Peyer's patch (tissue), 4 donors: Measurements from ENCODE around the gene SUGP2. TPM values are rescaled to one million over a fixed set of nuclear protein-coding genes. Genes with fewer than 3 reads are reported as not detected.
A peak's percentile ranks its signal among the peaks of the same experiment; 100 is the strongest.

Source experiments
- DNase-seq, 3 donors: peaks; one replicate each; pipeline ENCODE4 v3.0.0-alpha.2; 2017 to 2019
- H3K27ac ChIP-seq, 4 donors: fragments of 200-600 bp; sonication (generic); one replicate each; pipeline ENCODE4 v1.5.1; 2016 to 2019
- H3K27me3 ChIP-seq, 2 donors: fragments of 200-600 bp; sonication (generic); one replicate each; pipeline ENCODE4 v1.5.1; 2019
- H3K36me3 ChIP-seq, 3 donors: fragments of 200-600 bp; sonication (generic); one replicate each; pipeline ENCODE4 v1.5.1; 2016 to 2019
- H3K4me1 ChIP-seq, 4 donors: fragments of 200-600 bp; sonication (generic); one replicate each; pipeline ENCODE4 v1.5.1; 2016 to 2019
- H3K4me3 ChIP-seq, 4 donors: fragments of 200-600 bp; sonication (generic); 1 replicate in 3 of 4; 2 replicates in 1 of 4; pipeline ENCODE4 v1.5.1; 2016 to 2019; ENCODE audit warnings: mild to moderate bottlenecking in 1 of 4
- H3K9me3 ChIP-seq, 4 donors: fragments of 200-600 bp; sonication (generic); one replicate each; pipeline ENCODE4 v1.5.1; 2016 to 2019; ENCODE audit warnings: mild to moderate bottlenecking in 1 of 4
- POLR2A ChIP-seq, 2 donors: fragments of 450-650 bp; IDR thresholded peaks; one replicate each; pipeline ENCODE4 v1.5.1; 2017; ENCODE audit warnings: antibody characterized with exemption in 2 of 2, mild to moderate bottlenecking in 2 of 2, moderate library complexity in 2 of 2
- total RNA-seq, 4 donors: library from RNA; depleted of rRNA; stranded (reverse); fragments of >200 nt; gene quantifications; one replicate each; pipeline ENCODE4 v1.1.0, GENCODE V29; 2016
- TF ChIP-seq, protein P1 (sequence below), 6 experiments: fragments of 450-650 bp in 4 of 6; fragments of 200-600 bp in 2 of 6; sonication (generic) in 1 of 6; IDR thresholded peaks; one replicate each; pipeline ENCODE4 v1.5.1; 2017 to 2019; ENCODE audit warnings: antibody characterized with exemption in 6 of 6, mild to moderate bottlenecking in 3 of 6, moderate library complexity in 1 of 6

Gene SUGP2
- total RNA-seq, 4 donors from 2014 or later: 32.9 to 157 (median 75.8) TPM

DNA sequence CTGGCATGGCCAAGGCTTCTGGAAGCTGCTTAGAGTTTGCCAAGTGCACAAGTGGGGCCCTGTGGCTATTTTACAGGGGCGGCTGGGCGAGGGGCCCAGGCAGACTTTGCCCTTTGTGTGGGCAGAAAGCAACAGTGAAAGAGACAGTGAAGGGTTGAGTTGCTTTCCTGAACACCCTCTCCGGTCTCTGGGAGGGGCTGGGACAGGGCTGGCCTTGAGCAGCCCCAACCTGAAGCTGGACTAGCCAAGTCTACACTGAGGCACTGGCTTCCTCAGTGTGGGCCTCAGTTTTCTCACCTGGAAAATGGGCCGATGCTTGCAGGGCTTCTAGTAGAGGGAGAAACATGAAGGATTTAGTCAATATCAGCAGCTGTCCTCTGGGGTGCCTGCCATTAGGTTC lies 89.9 kb downstream of the SUGP2 start:
- no peak for DNase-seq
- no peaks in the 10 kb centered on the region for H3K9me3 ChIP-seq
- peaks cover 0 to 16% (median 5%) of the 10 kb centered on the region in 4 donors for H3K4me1 ChIP-seq
- H3K27me3 ChIP-seq: no peaks in the 10 kb centered on the region
- no peak overlapping the region for H3K27ac ChIP-seq
- TF ChIP-seq POLR2A (IDR thresholded peaks at IDR 0.05): no peak
- TF ChIP-seq, protein P1, sequence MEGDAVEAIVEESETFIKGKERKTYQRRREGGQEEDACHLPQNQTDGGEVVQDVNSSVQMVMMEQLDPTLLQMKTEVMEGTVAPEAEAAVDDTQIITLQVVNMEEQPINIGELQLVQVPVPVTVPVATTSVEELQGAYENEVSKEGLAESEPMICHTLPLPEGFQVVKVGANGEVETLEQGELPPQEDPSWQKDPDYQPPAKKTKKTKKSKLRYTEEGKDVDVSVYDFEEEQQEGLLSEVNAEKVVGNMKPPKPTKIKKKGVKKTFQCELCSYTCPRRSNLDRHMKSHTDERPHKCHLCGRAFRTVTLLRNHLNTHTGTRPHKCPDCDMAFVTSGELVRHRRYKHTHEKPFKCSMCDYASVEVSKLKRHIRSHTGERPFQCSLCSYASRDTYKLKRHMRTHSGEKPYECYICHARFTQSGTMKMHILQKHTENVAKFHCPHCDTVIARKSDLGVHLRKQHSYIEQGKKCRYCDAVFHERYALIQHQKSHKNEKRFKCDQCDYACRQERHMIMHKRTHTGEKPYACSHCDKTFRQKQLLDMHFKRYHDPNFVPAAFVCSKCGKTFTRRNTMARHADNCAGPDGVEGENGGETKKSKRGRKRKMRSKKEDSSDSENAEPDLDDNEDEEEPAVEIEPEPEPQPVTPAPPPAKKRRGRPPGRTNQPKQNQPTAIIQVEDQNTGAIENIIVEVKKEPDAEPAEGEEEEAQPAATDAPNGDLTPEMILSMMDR (IDR thresholded peaks at IDR 0.05): no peak
- H3K4me3 ChIP-seq: no peak overlapping the region
- H3K36me3 ChIP-seq: peaks cover 0 to 1% (median 0%) of the 10 kb centered on the region in 3 donors

DNA sequence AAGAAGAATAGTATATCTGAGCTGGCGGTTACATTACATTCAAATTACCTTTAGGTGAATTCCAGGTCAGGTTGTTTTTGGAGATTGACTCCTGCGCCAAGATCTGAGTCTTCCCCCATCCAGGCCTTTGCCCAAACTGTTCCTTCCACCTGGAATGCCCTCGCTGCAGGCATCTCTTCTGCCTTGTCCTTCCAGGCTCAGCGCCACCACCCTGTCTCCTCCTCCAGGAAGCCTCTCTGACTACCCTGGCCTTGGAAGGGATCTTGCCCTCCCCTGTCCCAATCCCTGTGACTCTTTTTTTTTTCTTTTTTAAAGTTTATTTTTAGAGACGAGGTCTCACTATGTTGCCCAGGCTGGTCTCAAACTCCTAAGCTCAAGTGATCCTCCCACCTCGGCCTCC lies 90.6 kb downstream of the SUGP2 start:
- no peaks in the 10 kb centered on the region for H3K27me3 ChIP-seq
- TF ChIP-seq, protein P1 (IDR thresholded peaks at IDR 0.05): no peak
- TF ChIP-seq POLR2A (IDR thresholded peaks at IDR 0.05): no peak
- no peak for DNase-seq

DNA sequence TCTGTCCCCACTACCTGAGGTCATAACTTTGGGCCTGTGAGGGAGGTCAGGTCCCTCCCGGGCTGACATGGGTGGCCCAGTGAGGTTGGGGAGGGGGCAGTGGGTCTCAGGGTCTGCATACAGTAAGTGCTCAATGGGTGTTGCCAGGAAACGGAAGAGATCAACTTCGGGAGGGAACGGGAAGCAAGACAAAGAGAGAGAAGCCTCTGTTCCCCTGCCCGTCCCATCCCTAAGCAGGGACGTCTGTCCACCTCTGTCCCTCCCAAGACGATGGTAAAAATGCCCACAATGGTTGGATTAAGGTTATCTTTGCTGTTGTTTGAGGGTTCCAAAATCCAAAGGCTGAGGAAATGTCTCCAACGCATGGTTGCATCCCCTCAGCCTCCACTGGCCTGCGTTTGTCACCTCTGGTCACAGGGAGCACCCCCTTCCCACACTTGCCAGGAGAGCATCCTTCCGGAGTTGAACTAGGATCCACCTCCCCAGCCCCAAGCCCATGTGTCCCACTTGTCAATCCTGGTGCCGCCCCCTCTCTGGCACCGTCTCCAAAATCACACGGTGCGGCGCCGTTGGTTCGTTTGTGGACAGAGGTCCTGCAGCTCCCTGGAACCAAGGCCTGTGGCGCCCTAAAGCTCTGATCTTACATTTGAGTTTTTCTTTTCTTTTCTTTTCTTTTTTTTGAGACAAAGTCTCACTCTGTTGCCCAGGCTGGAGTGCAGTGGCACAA lies 91.5 kb downstream of the SUGP2 start:
- H3K4me1 ChIP-seq: peaks cover 0 to 16% (median 5%) of the 10 kb centered on the region in 4 donors
- H3K27ac ChIP-seq: peak overlapping the region in 2 of 4 donors; percentile 1 to 70
- H3K36me3 ChIP-seq: peaks cover 0 to 9% (median 0%) of the 10 kb centered on the region in 3 donors
- no peaks in the 10 kb centered on the region for H3K9me3 ChIP-seq
- no peaks in the 10 kb centered on the region for H3K27me3 ChIP-seq
- TF ChIP-seq POLR2A (IDR thresholded peaks at IDR 0.05): no peak
- TF ChIP-seq, protein P1 (IDR thresholded peaks at IDR 0.05): no peak
- H3K4me3 ChIP-seq: peak overlapping the region in 1 of 4 donors; percentile 24
- no peak for DNase-seq

More for the DNA sequence above, 90.6 kb downstream of the SUGP2 start:
- H3K4me3 ChIP-seq: no peak overlapping the region
- no peaks in the 10 kb centered on the region for H3K9me3 ChIP-seq
- H3K27ac ChIP-seq: no peak overlapping the region
- H3K4me1 ChIP-seq: peaks cover 0 to 16% (median 5%) of the 10 kb centered on the region in 4 donors
- peaks cover 0 to 9% (median 0%) of the 10 kb centered on the region in 3 donors for H3K36me3 ChIP-seq

Other genes with a start within 250 kb of the SUGP2 start
- gene COMP, start 242.2 kb downstream of the SUGP2 start, total RNA-seq: under 1 TPM in 1 of 4 donors, not detected in 3; 0.40 TPM
- 100 to 1,000 TPM in 3 of 4 donors, 10 to 100 TPM in 1; 63.9 to 157 (median 127) TPM for gene UPF1, start 201.6 kb downstream of the SUGP2 start, total RNA-seq
- not detected for gene CERS1, start 137.4 kb downstream of the SUGP2 start, total RNA-seq
- 100 to 1,000 TPM; 205 to 257 (median 224) TPM for gene COPE, start 114.1 kb downstream of the SUGP2 start, total RNA-seq
- 10 to 100 TPM; 37.0 to 76.9 (median 47.1) TPM for gene DDX49, start 113.8 kb downstream of the SUGP2 start, total RNA-seq
- gene HOMER3, start 92.3 kb downstream of the SUGP2 start, total RNA-seq: 10 to 100 TPM in 2 of 4 donors, 1 to 10 TPM in 1, under 1 TPM in 1; 0.88 to 33.0 (median 9.6) TPM
- gene ARMC6, start 86 bp upstream of the SUGP2 start, total RNA-seq: 10 to 100 TPM; 18.2 to 26.3 (median 24.5) TPM
- gene SLC25A42, start 30.5 kb upstream of the SUGP2 start, total RNA-seq: 10 to 100 TPM; 11.2 to 24.8 (median 13.2) TPM
- 10 to 100 TPM; 15.9 to 26.4 (median 18.7) TPM for gene TMEM161A, start 105.0 kb upstream of the SUGP2 start, total RNA-seq
- gene MEF2B, start 136.7 kb upstream of the SUGP2 start, total RNA-seq: 1 to 10 TPM in 2 of 4 donors, not detected in 2; 5.0 to 7.4 TPM
- 10 to 100 TPM; 17.2 to 32.2 (median 22.1) TPM for gene BORCS8, start 158.6 kb upstream of the SUGP2 start, total RNA-seq
- 10 to 100 TPM; 18.2 to 75.1 (median 51.9) TPM for gene RFXANK, start 158.7 kb upstream of the SUGP2 start, total RNA-seq
- gene NR2C2AP, start 169.9 kb upstream of the SUGP2 start, total RNA-seq: 10 to 100 TPM in 2 of 4 donors, 1 to 10 TPM in 2; 5.0 to 11.6 (median 8.7) TPM
- not detected for gene NCAN, start 178.4 kb upstream of the SUGP2 start, total RNA-seq
- gene TM6SF2, start 239.8 kb upstream of the SUGP2 start, total RNA-seq: 100 to 1,000 TPM in 3 of 4 donors, 10 to 100 TPM in 1; 31.4 to 534 (median 463) TPM